ENCODE results near the gene CEP128. TPM values are rescaled to one million over a fixed set of nuclear protein-coding genes. Genes with fewer than 3 reads are reported as not detected.

Gene CEP128
- polyA plus RNA-seq, 1 experiment: 1.9 TPM

DNA sequence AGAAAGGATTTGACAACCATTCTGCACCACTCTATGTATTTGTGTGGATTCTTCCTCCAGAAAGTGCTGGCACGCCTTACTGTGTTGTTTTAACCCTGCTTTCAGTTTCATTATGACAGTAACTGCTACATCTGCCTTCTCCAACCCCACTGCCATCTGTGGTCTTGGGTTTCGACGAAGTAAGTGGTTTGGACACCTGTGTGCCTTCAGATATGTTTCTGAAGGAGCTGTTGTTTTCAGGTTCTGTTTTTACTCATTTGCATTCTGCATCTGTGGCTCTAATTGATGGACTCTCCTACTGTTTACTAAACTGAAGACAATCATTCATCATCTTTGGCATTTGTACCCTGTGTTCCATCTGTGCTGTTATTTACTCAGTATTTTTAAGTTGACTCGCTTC is 18.0 kb upstream of the CEP128 start:
- ChIA-PET CTCF (interaction anchor here (8.0 kb wide), 1 partner anchor 29 kb away, joined by 83 read pairs; no protein-coding TSS in a partner anchor), POLR2A (no interaction called here)
- Histone ChIP-seq H3K27me3 (ENCODE audit: control insufficient read depth, insufficient read depth, low read length) (peaks cover 15% of the 10 kb centered on the region), H3K4me3 (ENCODE audit: low read depth, low read length) (no peak overlapping the region), H3K36me3 (ENCODE audit: control insufficient read depth, insufficient read depth, low read length) (no peaks in the 10 kb centered on the region)
- TF ChIP-seq, protein P1, sequence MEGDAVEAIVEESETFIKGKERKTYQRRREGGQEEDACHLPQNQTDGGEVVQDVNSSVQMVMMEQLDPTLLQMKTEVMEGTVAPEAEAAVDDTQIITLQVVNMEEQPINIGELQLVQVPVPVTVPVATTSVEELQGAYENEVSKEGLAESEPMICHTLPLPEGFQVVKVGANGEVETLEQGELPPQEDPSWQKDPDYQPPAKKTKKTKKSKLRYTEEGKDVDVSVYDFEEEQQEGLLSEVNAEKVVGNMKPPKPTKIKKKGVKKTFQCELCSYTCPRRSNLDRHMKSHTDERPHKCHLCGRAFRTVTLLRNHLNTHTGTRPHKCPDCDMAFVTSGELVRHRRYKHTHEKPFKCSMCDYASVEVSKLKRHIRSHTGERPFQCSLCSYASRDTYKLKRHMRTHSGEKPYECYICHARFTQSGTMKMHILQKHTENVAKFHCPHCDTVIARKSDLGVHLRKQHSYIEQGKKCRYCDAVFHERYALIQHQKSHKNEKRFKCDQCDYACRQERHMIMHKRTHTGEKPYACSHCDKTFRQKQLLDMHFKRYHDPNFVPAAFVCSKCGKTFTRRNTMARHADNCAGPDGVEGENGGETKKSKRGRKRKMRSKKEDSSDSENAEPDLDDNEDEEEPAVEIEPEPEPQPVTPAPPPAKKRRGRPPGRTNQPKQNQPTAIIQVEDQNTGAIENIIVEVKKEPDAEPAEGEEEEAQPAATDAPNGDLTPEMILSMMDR (IDR thresholded peaks at IDR 0.05; ENCODE audit: insufficient read depth, low read depth, low read length): no peak
- DNase-seq (ENCODE audit: low read depth): no peak

DNA sequence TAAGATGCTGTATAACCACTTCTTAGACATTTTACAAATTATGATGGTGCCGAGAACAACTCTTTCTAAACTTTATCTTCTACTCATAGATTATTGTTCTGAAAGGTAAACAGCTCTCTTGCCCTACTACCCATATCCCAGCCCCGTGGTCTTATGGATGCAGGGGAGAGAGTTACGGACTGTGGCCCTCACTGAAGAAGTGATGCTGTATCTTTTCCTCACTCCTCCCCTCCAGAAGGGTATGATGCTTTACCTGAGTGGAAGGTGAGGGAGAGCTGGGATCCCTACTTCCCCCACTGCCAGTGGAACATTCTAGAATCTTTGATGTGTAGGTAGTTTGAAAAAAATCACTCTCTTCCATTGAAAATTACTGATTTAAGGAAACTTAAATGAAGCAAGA is 17.4 kb upstream of the CEP128 start:
- peaks cover 15% of the 10 kb centered on the region for H3K27me3 ChIP-seq (ENCODE audit: control insufficient read depth, insufficient read depth, low read length)
- H3K36me3 ChIP-seq (ENCODE audit: control insufficient read depth, insufficient read depth, low read length): no peaks in the 10 kb centered on the region
- DNase-seq (ENCODE audit: low read depth): no peak
- no peak overlapping the region for H3K4me3 ChIP-seq (ENCODE audit: low read depth, low read length)
- ChIA-PET CTCF (interaction anchor here (8.0 kb wide), 1 partner anchor 29 kb away, joined by 83 read pairs; no protein-coding TSS in a partner anchor), POLR2A (no interaction called here)
- TF ChIP-seq, protein P1 (IDR thresholded peaks at IDR 0.05; ENCODE audit: insufficient read depth, low read depth, low read length): no peak

DNA sequence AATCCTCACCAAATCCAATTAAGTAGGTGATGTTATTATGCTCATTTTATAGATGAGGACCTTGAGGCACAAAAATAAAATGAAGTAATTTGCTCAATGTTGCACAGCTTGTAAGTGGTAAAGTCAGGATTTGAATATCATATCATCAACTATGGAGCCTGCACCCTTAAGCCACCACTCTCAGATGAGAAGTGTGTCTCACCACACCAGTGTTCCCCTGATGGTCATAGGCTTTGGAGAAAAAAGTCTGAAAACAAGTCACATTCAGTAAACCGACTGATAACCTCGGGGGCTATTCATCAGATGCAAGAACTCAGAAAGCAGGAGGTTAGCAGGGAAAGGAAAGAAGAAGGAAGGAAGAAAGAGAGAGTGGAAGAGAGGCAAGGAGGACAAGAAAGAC is 16.7 kb upstream of the CEP128 start:
- Histone ChIP-seq H3K27me3 (ENCODE audit: control insufficient read depth, insufficient read depth, low read length) (peaks cover 15% of the 10 kb centered on the region), H3K4me3 (ENCODE audit: low read depth, low read length) (no peak overlapping the region), H3K36me3 (ENCODE audit: control insufficient read depth, insufficient read depth, low read length) (no peaks in the 10 kb centered on the region)
- no peak for DNase-seq (ENCODE audit: low read depth)
- TF ChIP-seq, protein P1 (IDR thresholded peaks at IDR 0.05; ENCODE audit: insufficient read depth, low read depth, low read length): no peak
- ChIA-PET CTCF (interaction anchor here (8.0 kb wide), 1 partner anchor 30 kb away, joined by 83 read pairs; no protein-coding TSS in a partner anchor), POLR2A (no interaction called here)

DNA sequence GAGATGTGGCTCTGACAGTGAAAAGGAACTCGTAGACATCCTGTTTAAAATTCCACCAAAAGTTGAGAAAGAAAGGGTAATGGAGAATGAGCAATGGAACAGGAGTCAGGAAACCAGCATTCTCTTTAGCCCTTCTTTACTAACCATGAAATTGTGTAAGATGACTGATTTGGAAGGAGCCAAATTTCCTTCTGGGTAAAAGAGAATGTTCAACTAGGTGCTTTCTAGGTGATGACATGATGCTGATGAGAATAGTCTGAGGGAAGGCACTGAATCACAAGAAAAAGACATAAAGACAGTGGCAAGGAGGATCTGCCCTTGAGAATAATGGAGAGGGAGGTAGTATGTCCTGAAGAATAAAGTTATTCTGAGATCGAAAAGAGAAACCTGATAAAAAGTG is 16.1 kb upstream of the CEP128 start:
- ChIA-PET CTCF (interaction anchor here (8.0 kb wide), 1 partner anchor 31 kb away, joined by 83 read pairs; no protein-coding TSS in a partner anchor), POLR2A (no interaction called here)
- TF ChIP-seq, protein P1 (IDR thresholded peaks at IDR 0.05; ENCODE audit: insufficient read depth, low read depth, low read length): no peak
- Histone ChIP-seq H3K4me3 (ENCODE audit: low read depth, low read length) (no peak overlapping the region), H3K36me3 (ENCODE audit: control insufficient read depth, insufficient read depth, low read length) (no peaks in the 10 kb centered on the region), H3K27me3 (ENCODE audit: control insufficient read depth, insufficient read depth, low read length) (peaks cover 15% of the 10 kb centered on the region)
- no peak for DNase-seq (ENCODE audit: low read depth)

DNA sequence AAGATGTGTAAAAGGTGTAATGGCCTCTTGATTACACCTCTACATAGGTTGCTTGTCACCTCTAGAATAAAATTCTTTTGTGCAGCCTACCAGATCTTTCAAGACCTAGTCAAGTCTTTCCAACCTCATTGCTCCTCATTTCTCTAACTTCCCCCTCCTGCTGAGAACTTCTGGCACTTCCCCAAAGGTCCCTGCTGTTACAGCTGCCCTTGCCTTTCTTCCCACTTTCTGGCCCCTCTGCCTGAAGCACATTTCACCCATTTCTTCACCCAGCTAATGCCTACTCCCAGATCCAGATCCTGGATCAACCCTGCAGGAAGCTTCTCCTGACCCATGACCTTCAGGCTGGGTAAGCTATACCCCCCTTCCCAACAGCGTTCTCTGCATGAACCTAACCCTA is 15.4 kb upstream of the CEP128 start:
- H3K4me3 ChIP-seq (ENCODE audit: low read depth, low read length): no peak overlapping the region
- POLR2A ChIA-PET: no interaction called here
- no peaks in the 10 kb centered on the region for H3K36me3 ChIP-seq (ENCODE audit: control insufficient read depth, insufficient read depth, low read length)
- peaks cover 15% of the 10 kb centered on the region for H3K27me3 ChIP-seq (ENCODE audit: control insufficient read depth, insufficient read depth, low read length)
- DNase-seq (ENCODE audit: low read depth): no peak
- CTCF ChIA-PET: interaction anchor here (8.0 kb wide), 1 partner anchor 31 kb away, joined by 83 read pairs; no protein-coding TSS in a partner anchor
- TF ChIP-seq, protein P1 (IDR thresholded peaks at IDR 0.05; ENCODE audit: insufficient read depth, low read depth, low read length): no peak

Measured in BJ (cell line).